Measurements from ENCODE around the gene NAP1L4.
A peak's percentile ranks its signal among the peaks of the same experiment; 100 is the strongest.
"Not testable (repeated sequence)": the region's sequence is repeated elsewhere in the genome, so short reads cannot be mapped to it uniquely, and the experiment has no call there.

Gene NAP1L4

GRCh38 chr11:2940147-2940920, 51.8 kb downstream of the NAP1L4 start:
- no peak for TF ChIP-seq CTCF (IDR thresholded peaks at IDR 0.05; ENCODE audit: insufficient read depth, low read depth, low read length, missing control alignments)
- H3K4me3 ChIP-seq (ENCODE audit: low read depth, low read length): no peak overlapping the region
- no peak for DNase-seq (ENCODE audit: low read depth)

- H3K4me3 ChIP-seq (ENCODE audit: low read depth, low read length); DNase-seq (ENCODE audit: low read depth): not testable (repeated sequence)
Measured at GRCh38 chr11:2938458-2939418, 53.4 kb downstream of the NAP1L4 start.

GRCh38 chr11:2937641-2938457, 54.3 kb downstream of the NAP1L4 start:
- not testable (repeated sequence) for H3K4me3 ChIP-seq (ENCODE audit: low read depth, low read length); DNase-seq (ENCODE audit: low read depth)

GRCh38 chr11:2934611-2935239, 57.4 kb downstream of the NAP1L4 start:
- no peak for TF ChIP-seq CTCF (IDR thresholded peaks at IDR 0.05; ENCODE audit: insufficient read depth, low read depth, low read length, missing control alignments)
- DNase-seq (ENCODE audit: low read depth): no peak
- no peak overlapping the region for H3K4me3 ChIP-seq (ENCODE audit: low read depth, low read length)

GRCh38 chr11:2934021-2934550, 58.0 kb downstream of the NAP1L4 start:
- H3K4me3 ChIP-seq (ENCODE audit: low read depth, low read length): no peak overlapping the region
- no peak for TF ChIP-seq CTCF (IDR thresholded peaks at IDR 0.05; ENCODE audit: insufficient read depth, low read depth, low read length, missing control alignments)
- DNase-seq (ENCODE audit: low read depth): no peak

- no peak overlapping the region for H3K4me3 ChIP-seq (ENCODE audit: low read depth, low read length)
- TF ChIP-seq CTCF (IDR thresholded peaks at IDR 0.05; ENCODE audit: insufficient read depth, low read depth, low read length, missing control alignments): no peak
- peak; percentile 58 for DNase-seq (ENCODE audit: low read depth)
Measured at GRCh38 chr11:2933375-2934020, 58.6 kb downstream of the NAP1L4 start.

- H3K4me3 ChIP-seq (ENCODE audit: low read depth, low read length): no peak overlapping the region
- TF ChIP-seq CTCF (IDR thresholded peaks at IDR 0.05; ENCODE audit: insufficient read depth, low read depth, low read length, missing control alignments): no peak
- no peak for DNase-seq (ENCODE audit: low read depth)
Measured at GRCh38 chr11:2932850-2933251, 59.3 kb downstream of the NAP1L4 start.
